GM12878 (cell line): ENCODE data around the gene DHX40. TPM values are rescaled to one million over a fixed set of nuclear protein-coding genes. Genes with fewer than 3 reads are reported as not detected.

Experiments used
- ATAC-seq: fragments of 200-7000 bp; cut with Tn5 transposase; 3 replicates; pipeline ENCODE4 v1.9.1; 2020; ENCODE audit warnings: mild to moderate bottlenecking, moderate library complexity
- BruUV-seq: library from RNA; stranded (reverse); fragments of 400-500 nt; replicated peaks from 2 replicates; lab custom pipeline; 2021; lab: Mats Ljungman, UMichigan
- CTCF ChIA-PET: fragments of 300-600 bp; sonication (Branson Sonifier 250); formaldehyde crosslinking; extraction: SDS; loops from one replicate; lab custom pipeline; 2021; ENCODE audit warnings: inconsistent platforms; lab: Yijun Ruan, JAX
- POLR2A ChIA-PET: fragments of 350-600 bp; formaldehyde crosslinking; extraction: SDS; loops from one replicate; lab custom pipeline; 2021; ENCODE audit warnings: inconsistent platforms; lab: Charles Lee
- RAD21 ChIA-PET: fragments of 300-600 bp; sonication (Branson Sonifier 250); formaldehyde crosslinking; loops from one replicate; lab custom pipeline; 2023; ENCODE audit warnings: antibody characterized with exemption; ENCODE audit not compliant: unreplicated experiment; lab: Charles Lee
- SMC1A ChIA-PET: fragments of 300-600 bp; sonication (Branson Sonifier 250); formaldehyde crosslinking; loops from one replicate; lab custom pipeline; 2023; ENCODE audit not compliant: unreplicated experiment, uncharacterized antibody; lab: Charles Lee
- DNase-seq: peaks from one replicate; pipeline ENCODE4 v3.0.0-alpha.2; 2011; ENCODE audit warnings: low read depth, low spot score
- FAIRE-seq: peaks from 3 replicates; lab custom pipeline; 2011; peaks lifted over from hg19 to GRCh38; lab: Jason Lieb, UNC
- H2AFZ ChIP-seq: 2 replicates; pipeline ENCODE4 v1.6.0; 2011; ENCODE audit warnings: low read depth, low read length, control low read depth; ENCODE audit not compliant: control insufficient read depth
- H3K27ac ChIP-seq: 2 replicates; pipeline ENCODE4 v1.5.1; 2011; ENCODE audit warnings: control low read depth; ENCODE audit not compliant: control insufficient read depth, insufficient read depth
- H3K27me3 ChIP-seq, 2 experiments: replicated peaks in 1 of 2; 2 replicates each; pipeline versions ENCODE4 v1.6.0 to v1.6.1; 2011; ENCODE audit warnings: low read length in 1 of 2; ENCODE audit not compliant: control insufficient read depth in 2 of 2, insufficient read depth in 2 of 2
- H3K36me3 ChIP-seq, 2 experiments: 2 replicates each; pipeline ENCODE4 v1.5.1; 2011; ENCODE audit warnings: low read length in 1 of 2; ENCODE audit not compliant: control insufficient read depth in 2 of 2, insufficient read depth in 2 of 2
- H3K4me1 ChIP-seq: 2 replicates; pipeline ENCODE4 v1.6.1; 2011; ENCODE audit warnings: mild to moderate bottlenecking, low read length, moderate library complexity, mixed read lengths; ENCODE audit not compliant: control insufficient read depth, insufficient read depth
- H3K4me2 ChIP-seq: 2 replicates; pipeline ENCODE4 v1.6.0; 2011; ENCODE audit warnings: control low read depth; ENCODE audit not compliant: control insufficient read depth, insufficient read depth
- H3K4me3 ChIP-seq: fragments of 200-600 bp; sonication (generic); 2 replicates; pipeline ENCODE4 v1.5.1; 2016
- H3K79me2 ChIP-seq: 2 replicates; pipeline ENCODE4 v1.6.0; 2011; ENCODE audit warnings: low read length; ENCODE audit not compliant: control insufficient read depth, insufficient read depth
- H3K9ac ChIP-seq: 2 replicates; pipeline ENCODE4 v1.8.0; 2011; ENCODE audit warnings: low read length, control low read depth, mixed read lengths; ENCODE audit not compliant: control insufficient read depth, insufficient read depth
- H3K9me3 ChIP-seq: replicated peaks from 3 replicates; pipeline ENCODE4 v1.5.1; 2011; ENCODE audit warnings: mild to moderate bottlenecking, low read length; ENCODE audit not compliant: control insufficient read depth, insufficient read depth
- H4K20me1 ChIP-seq: 2 replicates; pipeline ENCODE4 v1.6.0; 2011; ENCODE audit not compliant: control insufficient read depth, insufficient read depth
- CBFB ChIP-seq: IDR thresholded peaks from 2 replicates; pipeline ENCODE4 v1.6.1; 2016; ENCODE audit warnings: antibody characterized with exemption, low read depth
- CHD2 ChIP-seq: IDR thresholded peaks from 2 replicates; pipeline ENCODE4 v1.6.1; 2011; ENCODE audit warnings: low read depth, low read length, improper control_type of control experiment, borderline replicate concordance
- CHD4 ChIP-seq: fragments of 200-600 bp; sonication (generic); IDR thresholded peaks from 2 replicates; pipeline ENCODE4 v1.6.1; 2016; ENCODE audit warnings: mild to moderate bottlenecking
- KDM1A ChIP-seq: fragments of 200-600 bp; sonication (generic); IDR thresholded peaks from 2 replicates; pipeline ENCODE4 v1.6.1; 2016; ENCODE audit warnings: borderline replicate concordance
- NFYA ChIP-seq: IDR thresholded peaks from 2 replicates; pipeline ENCODE4 v1.6.1; 2011; ENCODE audit warnings: low read depth, mild to moderate bottlenecking, low read length, improper control_type of control experiment, borderline replicate concordance
- SUPT20H ChIP-seq: IDR thresholded peaks from 2 replicates; pipeline ENCODE4 v1.6.1; 2011; ENCODE audit warnings: low read depth, mild to moderate bottlenecking, low read length, moderate library complexity, borderline replicate concordance; ENCODE audit not compliant: control insufficient read depth
- YY1 ChIP-seq: IDR thresholded peaks from 2 replicates; pipeline ENCODE4 v1.6.1; 2011; ENCODE audit warnings: low read depth, mild to moderate bottlenecking, low read length
- ZBTB33 ChIP-seq: fragments of 450-650 bp; IDR thresholded peaks from 2 replicates; pipeline ENCODE4 v1.6.1; 2017; ENCODE audit warnings: mild to moderate bottlenecking
- ZNF687 ChIP-seq: fragments of 450-650 bp; IDR thresholded peaks from 2 replicates; pipeline ENCODE4 v1.6.1; 2017; ENCODE audit warnings: mild to moderate bottlenecking, moderate library complexity
- WGBS: methylation state at CpG from one replicate; pipeline ENCODE4 v1.1.6; 2016; ENCODE audit warnings: low lambda C conversion rate; ENCODE audit not compliant: insufficient replicate concordance, insufficient coverage; ENCODE audit errors: missing lambda C conversion rate; 5-methylcytosine and 5-hydroxymethylcytosine counted together
- in situ Hi-C: fragments of 300-500 bp; cut with MboI; formaldehyde crosslinking; loops from 9 replicates; pipeline ENCODE4 v1.14.3; 2018; ENCODE audit warnings: mixed read lengths
- intact Hi-C: fragments of 100-400 bp; cut with micrococcal nuclease; formaldehyde crosslinking; loops from one replicate; pipeline ENCODE4 v1.14.2; 2022; ENCODE audit not compliant: unreplicated experiment
- polyA plus RNA-seq, 11 experiments: library from polyadenylated mRNA; depleted of rRNA in 4 of 11; unstranded in 6 of 11; stranded (reverse) in 5 of 11; fragments of >200 nt; fragmentation: Nextera tagmentation in 4 of 11; fragmentation: Illumina TruSeq in 1 of 11; extraction: Ambion mirVana in 4 of 11; extraction: Trizol in 1 of 11; gene quantifications; 1 replicate in 1 of 11; 2 replicates in 10 of 11; pipeline versions ENCODE4 v1.2.1 to v1.2.3, GENCODE V29; 2011 to 2016; ENCODE audit warnings: inconsistent platforms in 2 of 11, missing spikeins in 2 of 11, low read depth in 1 of 11
- total RNA-seq, 4 experiments: library from RNA; depleted of rRNA in 3 of 4; stranded (reverse); fragments of >200 nt in 3 of 4; fragmentation: Illumina TruSeq in 1 of 4; extraction: Trizol in 1 of 4; gene quantifications; 2 replicates each; pipeline versions ENCODE4 v1.2.1 to v1.2.3, GENCODE V29; 2013 to 2021

The DHX40 gene
- total and polyA plus RNA-seq, 10 of the 15 experiments (the other 5 are each of a cell fraction or from before 2014, with no cell fraction given), result 4.8 to 29.2 (median 12.0) TPM

GRCh38 chr17:59649886-59650285 lies 84.5 kb downstream of the DHX40 start:
- intact Hi-C loops, result no loop called here
- Histone ChIP-seq H3K9me3 (no peaks in the 10 kb centered on the region; the same call in 2 of the 3 replicates), H2AFZ (no peak overlapping the region), H3K36me3 (peaks cover 2 to 47% of the 10 kb centered on the region in 2 experiments), H3K4me1 (no peaks in the 10 kb centered on the region), H3K4me3 (no peak overlapping the region), H3K79me2 (peaks cover 16% of the 10 kb centered on the region), H4K20me1 (no peaks in the 10 kb centered on the region), H3K27me3 (no peaks in the 10 kb centered on the region), H3K4me2 (no peak overlapping the region), H3K27ac (no peak overlapping the region), H3K9ac (no peak overlapping the region)
- ChIA-PET RAD21 (no interaction called here), SMC1A (no interaction called here), POLR2A (interaction anchor here (1.7 kb wide), 1 partner anchor 31 kb away, joined by 3 read pairs; the partner anchor contains the start of gene CLTC), CTCF (no interaction called here)
- FAIRE-seq (no peak), ATAC-seq (no peak), DNase-seq (no peak)
- in situ Hi-C loops, result no loop called here
- no TSS peak for BruUV-seq
- no peak for TF ChIP-seq CHD2
- no peak for TF ChIP-seq CHD4

- RAD21 ChIA-PET, result no interaction called here
- TF ChIP-seq NFYA, result no peak
- TF ChIP-seq KDM1A, result no peak
- TF ChIP-seq ZNF687, result no peak
- TF ChIP-seq CBFB, result no peak
- no peak for TF ChIP-seq YY1
- no peak for TF ChIP-seq ZBTB33
- TF ChIP-seq SUPT20H, result no peak
These were observed 85.2 kb downstream of the DHX40 start for GRCh38 chr17:59650642-59651041.

More at GRCh38 chr17:59650642-59651041, 85.2 kb downstream of the DHX40 start:
- ChIA-PET CTCF (no interaction called here), SMC1A (interaction anchor here (1.8 kb wide), 1 partner anchor 20 kb away, joined by 6 read pairs; no protein-coding TSS in a partner anchor), POLR2A (interaction anchor here (1.7 kb wide), 1 partner anchor 31 kb away, joined by 3 read pairs; the partner anchor contains the start of gene CLTC)
- DNase-seq (no peak), ATAC-seq (no peak), FAIRE-seq (no peak)
- Histone ChIP-seq H3K27ac (no peak overlapping the region), H3K4me2 (no peak overlapping the region), H3K27me3 (no peaks in the 10 kb centered on the region), H4K20me1 (no peaks in the 10 kb centered on the region), H3K79me2 (peaks cover 12% of the 10 kb centered on the region), H3K4me1 (no peaks in the 10 kb centered on the region), H3K9ac (no peak overlapping the region), H2AFZ (no peak overlapping the region), H3K4me3 (no peak overlapping the region), H3K36me3 (peaks cover 2 to 50% of the 10 kb centered on the region in 2 experiments), H3K9me3 (no peaks in the 10 kb centered on the region; the same call in 2 of the 3 replicates)
- in situ Hi-C loops, result no loop called here
- BruUV-seq, result no TSS peak
- 100% methylated on average over 1 of the region's 1 CpG for WGBS
- intact Hi-C loops, result no loop called here
